ENCODE results near the gene SLC2A13.
"Not testable (repeated sequence)": the region's sequence is repeated elsewhere in the genome, so short reads cannot be mapped to it uniquely, and the experiment has no call there.

- not testable (repeated sequence) for TF ChIP-seq JUN (IDR thresholded peaks at IDR 0.05; ENCODE audit: borderline replicate concordance, insufficient read depth, insufficient read length, low read depth); CTCF (IDR thresholded peaks at IDR 0.05; ENCODE audit: extremely low read depth in 1 of 2, insufficient read depth in 1 of 2, low read depth in 1 of 2, low read length in 2 of 2)
Observed at GRCh38 chr12:39746151-39746550, 359.7 kb downstream of the SLC2A13 start.
